Measurements from ENCODE around the gene FXYD4. TPM values are rescaled to one million over a fixed set of nuclear protein-coding genes. Genes with fewer than 3 reads are reported as not detected.
"Not testable (repeated sequence)": the region's sequence is repeated elsewhere in the genome, so short reads cannot be mapped to it uniquely, and the experiment has no call there.

The FXYD4 gene
- total RNA-seq, 1 donor: not detected

- H3K4me3 ChIP-seq (ENCODE audit: low read length): peak overlapping the region; percentile 83
- H3K9me3 ChIP-seq (ENCODE audit: low read depth, low read length): no peaks in the 10 kb centered on the region
- peaks cover 49% of the 10 kb centered on the region for H3K4me1 ChIP-seq (ENCODE audit: insufficient read depth, low read length)
- H3K27me3 ChIP-seq (ENCODE audit: insufficient read depth, low read length): no peaks in the 10 kb centered on the region
Measured at GRCh38 chr10:43407148-43407575, 35.7 kb downstream of the FXYD4 start.

- Histone ChIP-seq H3K4me1 (ENCODE audit: insufficient read depth, low read length) (peaks cover 47% of the 10 kb centered on the region), H3K27me3 (ENCODE audit: insufficient read depth, low read length) (no peaks in the 10 kb centered on the region), H3K4me3 (ENCODE audit: low read length) (peak overlapping the region; percentile 83), H3K9me3 (ENCODE audit: low read depth, low read length) (no peaks in the 10 kb centered on the region)
Measured at GRCh38 chr10:43407576-43408330, 36.3 kb downstream of the FXYD4 start.

GRCh38 chr10:43408331-43408709, 36.9 kb downstream of the FXYD4 start:
- no peaks in the 10 kb centered on the region for H3K27me3 ChIP-seq (ENCODE audit: insufficient read depth, low read length)
- peak overlapping the region; percentile 83 for H3K4me3 ChIP-seq (ENCODE audit: low read length)
- H3K4me1 ChIP-seq (ENCODE audit: insufficient read depth, low read length): peaks cover 41% of the 10 kb centered on the region
- H3K9me3 ChIP-seq (ENCODE audit: low read depth, low read length): no peaks in the 10 kb centered on the region

GRCh38 chr10:43408710-43409384, 37.4 kb downstream of the FXYD4 start, which contains the start of gene HNRNPF:
TSS of gene HNRNPF (minus strand) at chr10:43409186. CDS start at chr10:43387884, 21,302 bp downstream.
- H3K9me3 ChIP-seq (ENCODE audit: low read depth, low read length): no peaks in the 10 kb centered on the region
- H3K4me1 ChIP-seq (ENCODE audit: insufficient read depth, low read length): peaks cover 36% of the 10 kb centered on the region
- peak within 1 kb of the TSS; percentile 83 for H3K4me3 ChIP-seq (ENCODE audit: low read length)
- H3K27me3 ChIP-seq (ENCODE audit: insufficient read depth, low read length): no peaks in the 10 kb centered on the region

GRCh38 chr10:43409385-43410109, 38.1 kb downstream of the FXYD4 start:
- H3K4me1 ChIP-seq (ENCODE audit: insufficient read depth, low read length): peaks cover 29% of the 10 kb centered on the region
- H3K27me3 ChIP-seq (ENCODE audit: insufficient read depth, low read length): no peaks in the 10 kb centered on the region
- H3K9me3 ChIP-seq (ENCODE audit: low read depth, low read length): no peaks in the 10 kb centered on the region
- peak overlapping the region; percentile 83 for H3K4me3 ChIP-seq (ENCODE audit: low read length)

- Histone ChIP-seq H3K9me3 (ENCODE audit: low read depth, low read length) (no peaks in the 10 kb centered on the region), H3K4me1 (ENCODE audit: insufficient read depth, low read length) (peaks cover 22% of the 10 kb centered on the region), H3K27me3 (ENCODE audit: insufficient read depth, low read length) (no peaks in the 10 kb centered on the region), H3K4me3 (ENCODE audit: low read length) (no peak overlapping the region)
Measured at GRCh38 chr10:43410345-43410744, 38.9 kb downstream of the FXYD4 start.

- H3K27me3 ChIP-seq (ENCODE audit: insufficient read depth, low read length): no peaks in the 10 kb centered on the region
- no peaks in the 10 kb centered on the region for H3K9me3 ChIP-seq (ENCODE audit: low read depth, low read length)
- no peak overlapping the region for H3K4me3 ChIP-seq (ENCODE audit: low read length)
- H3K4me1 ChIP-seq (ENCODE audit: insufficient read depth, low read length): peaks cover 17% of the 10 kb centered on the region
Measured at GRCh38 chr10:43411536-43411935, 40.1 kb downstream of the FXYD4 start.

GRCh38 chr10:43415544-43415943, 44.1 kb downstream of the FXYD4 start:
- H3K4me3 ChIP-seq (ENCODE audit: low read length): no peak overlapping the region
- peaks cover 43% of the 10 kb centered on the region for H3K4me1 ChIP-seq (ENCODE audit: insufficient read depth, low read length)
- H3K27me3 ChIP-seq (ENCODE audit: insufficient read depth, low read length): no peaks in the 10 kb centered on the region
- H3K9me3 ChIP-seq (ENCODE audit: low read depth, low read length): no peaks in the 10 kb centered on the region

GRCh38 chr10:43417950-43418768, 46.7 kb downstream of the FXYD4 start:
- no peaks in the 10 kb centered on the region for H3K27me3 ChIP-seq (ENCODE audit: insufficient read depth, low read length)
- H3K4me3 ChIP-seq (ENCODE audit: low read length): no peak overlapping the region
- peaks cover 54% of the 10 kb centered on the region for H3K4me1 ChIP-seq (ENCODE audit: insufficient read depth, low read length)
- no peaks in the 10 kb centered on the region for H3K9me3 ChIP-seq (ENCODE audit: low read depth, low read length)

GRCh38 chr10:43419997-43420368, 48.5 kb downstream of the FXYD4 start:
- Histone ChIP-seq H3K27me3 (ENCODE audit: insufficient read depth, low read length) (no peaks in the 10 kb centered on the region), H3K9me3 (ENCODE audit: low read depth, low read length) (no peaks in the 10 kb centered on the region), H3K4me3 (ENCODE audit: low read length) (peak overlapping the region; percentile 59), H3K4me1 (ENCODE audit: insufficient read depth, low read length) (peaks cover 54% of the 10 kb centered on the region)

- peaks cover 54% of the 10 kb centered on the region for H3K4me1 ChIP-seq (ENCODE audit: insufficient read depth, low read length)
- H3K4me3 ChIP-seq (ENCODE audit: low read length): peak overlapping the region; percentile 59
- no peaks in the 10 kb centered on the region for H3K9me3 ChIP-seq (ENCODE audit: low read depth, low read length)
- H3K27me3 ChIP-seq (ENCODE audit: insufficient read depth, low read length): no peaks in the 10 kb centered on the region
Measured at GRCh38 chr10:43420369-43421200, 49.1 kb downstream of the FXYD4 start.

GRCh38 chr10:43421201-43421507, 49.7 kb downstream of the FXYD4 start:
- H3K27me3 ChIP-seq (ENCODE audit: insufficient read depth, low read length): no peaks in the 10 kb centered on the region
- H3K4me3 ChIP-seq (ENCODE audit: low read length): peak overlapping the region; percentile 59
- H3K4me1 ChIP-seq (ENCODE audit: insufficient read depth, low read length): peaks cover 54% of the 10 kb centered on the region
- H3K9me3 ChIP-seq (ENCODE audit: low read depth, low read length): no peaks in the 10 kb centered on the region

GRCh38 chr10:43421519-43421918, 50.1 kb downstream of the FXYD4 start:
- Histone ChIP-seq H3K4me3 (ENCODE audit: low read length) (no peak overlapping the region), H3K4me1 (ENCODE audit: insufficient read depth, low read length) (peaks cover 54% of the 10 kb centered on the region), H3K9me3 (ENCODE audit: low read depth, low read length) (no peaks in the 10 kb centered on the region), H3K27me3 (ENCODE audit: insufficient read depth, low read length) (no peaks in the 10 kb centered on the region)

GRCh38 chr10:43421944-43422343, 50.5 kb downstream of the FXYD4 start:
- peaks cover 52% of the 10 kb centered on the region for H3K4me1 ChIP-seq (ENCODE audit: insufficient read depth, low read length)
- not testable (repeated sequence) for H3K9me3 ChIP-seq (ENCODE audit: low read depth, low read length); H3K27me3 ChIP-seq (ENCODE audit: insufficient read depth, low read length); H3K4me3 ChIP-seq (ENCODE audit: low read length)
